ENCODE measurements around the gene MYO1D.

DNA sequence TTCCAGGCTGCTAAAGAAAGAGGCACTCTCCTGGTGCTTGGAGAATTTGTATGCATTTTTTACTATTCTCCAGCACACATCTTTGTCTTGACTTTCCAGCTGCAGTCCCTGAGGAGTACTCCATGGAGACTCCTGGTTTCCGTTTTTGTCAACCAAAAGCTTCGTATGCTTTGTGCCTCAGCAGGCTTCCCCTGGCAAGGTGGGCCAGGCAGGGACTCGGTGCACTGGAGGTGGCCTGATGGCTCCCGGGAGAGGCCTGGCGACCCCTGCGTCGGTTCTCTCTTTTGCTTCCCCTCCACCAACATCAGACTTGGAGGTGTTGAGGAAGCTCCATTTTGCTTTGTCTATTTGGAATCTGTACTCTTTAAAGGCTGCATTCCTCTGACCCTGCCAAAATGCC, 366.5 kb downstream of the MYO1D start:
- TF ChIP-seq ELF4 (IDR thresholded peaks at IDR 0.05) (no peak), NFRKB (IDR thresholded peaks at IDR 0.05) (no peak), FOXK2 (IDR thresholded peaks at IDR 0.05) (no peak), BHLHE40 (IDR thresholded peaks at IDR 0.05; ENCODE audit: borderline replicate concordance) (no peak), CTBP1 (IDR thresholded peaks at IDR 0.05; ENCODE audit: borderline replicate concordance) (no peak), FOXM1 (IDR thresholded peaks at IDR 0.05; ENCODE audit: borderline replicate concordance) (no peak), ARNT (IDR thresholded peaks at IDR 0.05) (no peak), HDGF (IDR thresholded peaks at IDR 0.05; ENCODE audit: borderline replicate concordance) (no peak), SP1 (IDR thresholded peaks at IDR 0.05) (no peak)
